Testis (tissue), 3 donors: ENCODE measurements around the gene KLHL5. TPM values are rescaled to one million over a fixed set of nuclear protein-coding genes. Genes with fewer than 3 reads are reported as not detected.

Source experiments
- DNase-seq: peaks from one replicate; pipeline ENCODE4 v3.0.0-alpha.2; 2019
- H3K27ac ChIP-seq, 2 donors: fragments of 200-600 bp; sonication (generic); one replicate each; pipeline ENCODE4 v1.5.1; 2019
- H3K27me3 ChIP-seq: fragments of 200-600 bp; sonication (generic); one replicate; pipeline ENCODE4 v1.5.1; 2019
- H3K36me3 ChIP-seq: fragments of 200-600 bp; sonication (generic); one replicate; pipeline ENCODE4 v1.5.1; 2017; ENCODE audit warnings: low read depth; ENCODE audit errors: missing control alignments
- H3K4me1 ChIP-seq: fragments of 200-600 bp; sonication (generic); one replicate; pipeline ENCODE4 v1.5.1; 2019
- H3K4me3 ChIP-seq, 2 donors: fragments of 200-600 bp; sonication (generic); one replicate each; pipeline ENCODE4 v1.5.1; 2017 to 2019
- H3K9me3 ChIP-seq: fragments of 200-600 bp; sonication (generic); one replicate; pipeline ENCODE4 v1.5.1; 2017
- CTCF ChIP-seq, 3 experiments: fragments of 450-650 bp in 2 of 3; fragments of 200-600 bp in 1 of 3; sonication (generic) in 1 of 3; IDR thresholded peaks; one replicate each; pipeline ENCODE4 v1.5.1; 2016 to 2019; ENCODE audit warnings: antibody characterized with exemption in 3 of 3, mild to moderate bottlenecking in 2 of 3, moderate library complexity in 1 of 3
- POLR2A ChIP-seq: fragments of 450-650 bp; IDR thresholded peaks from one replicate; pipeline ENCODE4 v1.6.1; 2017; ENCODE audit warnings: antibody characterized with exemption, mild to moderate bottlenecking, moderate library complexity
- WGBS, 2 donors: methylation state at CpG; one replicate each; pipeline ENCODE4 v1.1.5; 2018; 5-methylcytosine and 5-hydroxymethylcytosine counted together
- intact Hi-C: fragments of 100-400 bp; cut with DNase I; formaldehyde crosslinking; loops from one replicate; pipeline ENCODE4 v1.15.1; 2023; ENCODE audit warnings: low total_unique reads
- polyA plus RNA-seq: library from polyadenylated mRNA; stranded (reverse); fragments of 350-450 nt; fragmentation: Illumina TruSeq; extraction: RNeasy Lipid Tissue Mini Kit (QIAGEN cat#74804); gene quantifications from one replicate; pipeline ENCODE4 v1.2.3, GENCODE V29; 2014; ENCODE audit warnings: low read depth, low replicate concordance; ENCODE audit not compliant: insufficient read depth
- total RNA-seq, 2 donors: library from RNA; depleted of rRNA; stranded (reverse); fragments of >200 nt; gene quantifications; one replicate each; pipeline ENCODE4 v1.2.3, GENCODE V29; 2016

KLHL5 gene
- total and polyA plus RNA-seq, 3 donors from 2014 or later: 11.0 to 20.9 (median 14.4) TPM

GRCh38 chr4:39022241-39022640, 39.8 kb upstream of the KLHL5 start:
- DNase-seq: no peak
- Histone ChIP-seq H3K4me3 (no peak overlapping the region), H3K36me3 (no peaks in the 10 kb centered on the region), H3K27me3 (no peaks in the 10 kb centered on the region), H3K9me3 (no peaks in the 10 kb centered on the region), H3K27ac (no peak overlapping the region), H3K4me1 (no peaks in the 10 kb centered on the region)
- 85 to 86% methylated on average over 2 of the region's 2 CpGs for WGBS, 2 donors
- intact Hi-C loops: no loop called here
- TF ChIP-seq CTCF (IDR thresholded peaks at IDR 0.05) (no peak), POLR2A (no peak)

- no peaks in the 10 kb centered on the region for H3K27me3 ChIP-seq
- DNase-seq: no peak
- intact Hi-C loops: no loop called here
- H3K36me3 ChIP-seq: no peaks in the 10 kb centered on the region
- WGBS, 2 donors: 88 to 100% methylated on average over 1 of the region's 1 CpG
- no peak overlapping the region for H3K4me3 ChIP-seq
- H3K27ac ChIP-seq: no peak overlapping the region
- no peak for TF ChIP-seq CTCF (IDR thresholded peaks at IDR 0.05)
- TF ChIP-seq POLR2A: no peak
- H3K4me1 ChIP-seq: no peaks in the 10 kb centered on the region
- H3K9me3 ChIP-seq: no peaks in the 10 kb centered on the region
Measured at GRCh38 chr4:39023059-39023458, 39.0 kb upstream of the KLHL5 start.

GRCh38 chr4:39024311-39024865, 37.6 kb upstream of the KLHL5 start:
- DNase-seq: no peak
- H3K27me3 ChIP-seq: no peaks in the 10 kb centered on the region
- no peak overlapping the region for H3K27ac ChIP-seq
- intact Hi-C loops: no loop called here
- no peak for TF ChIP-seq POLR2A
- TF ChIP-seq CTCF (IDR thresholded peaks at IDR 0.05): no peak
- no peaks in the 10 kb centered on the region for H3K4me1 ChIP-seq
- H3K9me3 ChIP-seq: no peaks in the 10 kb centered on the region
- WGBS, 2 donors: 89 to 95% methylated on average over 3 of the region's 3 CpGs
- H3K36me3 ChIP-seq: no peaks in the 10 kb centered on the region
- H3K4me3 ChIP-seq: no peak overlapping the region

GRCh38 chr4:39025552-39026085, 36.4 kb upstream of the KLHL5 start:
- 73 to 76% methylated on average over 4 of the region's 4 CpGs for whole genome bisulfite sequencing, 2 donors
- intact Hi-C loops: no loop called here
- Histone ChIP-seq H3K27me3 (no peaks in the 10 kb centered on the region), H3K4me3 (no peak overlapping the region), H3K9me3 (no peaks in the 10 kb centered on the region), H3K4me1 (no peaks in the 10 kb centered on the region), H3K36me3 (no peaks in the 10 kb centered on the region), H3K27ac (no peak overlapping the region)
- DNase-seq: no peak
- TF ChIP-seq CTCF (IDR thresholded peaks at IDR 0.05) (no peak), POLR2A (no peak)

- DNase-seq: no peak
- intact Hi-C loops: no loop called here
- no peaks in the 10 kb centered on the region for H3K27me3 ChIP-seq
Measured at GRCh38 chr4:39026096-39026495, 35.9 kb upstream of the KLHL5 start.

More at GRCh38 chr4:39026096-39026495, 35.9 kb upstream of the KLHL5 start:
- H3K27ac ChIP-seq: no peak overlapping the region
- H3K9me3 ChIP-seq: no peaks in the 10 kb centered on the region
- H3K36me3 ChIP-seq: no peaks in the 10 kb centered on the region
- no peak overlapping the region for H3K4me3 ChIP-seq
- no peak for TF ChIP-seq CTCF (IDR thresholded peaks at IDR 0.05)
- TF ChIP-seq POLR2A: no peak
- H3K4me1 ChIP-seq: no peaks in the 10 kb centered on the region
